ENCODE results near the gene AKR7A2.

AKR7A2 gene

GRCh38 chr1:19313961-19314882, 2.3 kb upstream of the AKR7A2 start:
- no peaks in the 10 kb centered on the region for H3K27me3 ChIP-seq (ENCODE audit: control insufficient read depth, low read length)
- no peaks in the 10 kb centered on the region for H3K9me3 ChIP-seq (ENCODE audit: control insufficient read depth, insufficient read depth, low read length)
- TF ChIP-seq, protein P1, sequence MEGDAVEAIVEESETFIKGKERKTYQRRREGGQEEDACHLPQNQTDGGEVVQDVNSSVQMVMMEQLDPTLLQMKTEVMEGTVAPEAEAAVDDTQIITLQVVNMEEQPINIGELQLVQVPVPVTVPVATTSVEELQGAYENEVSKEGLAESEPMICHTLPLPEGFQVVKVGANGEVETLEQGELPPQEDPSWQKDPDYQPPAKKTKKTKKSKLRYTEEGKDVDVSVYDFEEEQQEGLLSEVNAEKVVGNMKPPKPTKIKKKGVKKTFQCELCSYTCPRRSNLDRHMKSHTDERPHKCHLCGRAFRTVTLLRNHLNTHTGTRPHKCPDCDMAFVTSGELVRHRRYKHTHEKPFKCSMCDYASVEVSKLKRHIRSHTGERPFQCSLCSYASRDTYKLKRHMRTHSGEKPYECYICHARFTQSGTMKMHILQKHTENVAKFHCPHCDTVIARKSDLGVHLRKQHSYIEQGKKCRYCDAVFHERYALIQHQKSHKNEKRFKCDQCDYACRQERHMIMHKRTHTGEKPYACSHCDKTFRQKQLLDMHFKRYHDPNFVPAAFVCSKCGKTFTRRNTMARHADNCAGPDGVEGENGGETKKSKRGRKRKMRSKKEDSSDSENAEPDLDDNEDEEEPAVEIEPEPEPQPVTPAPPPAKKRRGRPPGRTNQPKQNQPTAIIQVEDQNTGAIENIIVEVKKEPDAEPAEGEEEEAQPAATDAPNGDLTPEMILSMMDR (IDR thresholded peaks at IDR 0.05; ENCODE audit: low read depth, low read length, poor library complexity, severe bottlenecking), result no peak
- TF ChIP-seq EZH2phosphoT487 (IDR thresholded peaks at IDR 0.05; ENCODE audit: borderline replicate concordance, low read length), result no peak
- peak overlapping the region; percentile 86 for H3K27ac ChIP-seq (ENCODE audit: low read depth, low read length)
- peaks cover 62% of the 10 kb centered on the region for H3K4me1 ChIP-seq (ENCODE audit: control insufficient read depth, low read length)
- peaks cover 11% of the 10 kb centered on the region for H3K36me3 ChIP-seq (ENCODE audit: control insufficient read depth, low read length)
- no peaks in the 10 kb centered on the region for H4K20me1 ChIP-seq (ENCODE audit: control insufficient read depth, insufficient read depth, low read depth, low read length)
- peaks cover 25% of the 10 kb centered on the region for H3K79me2 ChIP-seq (ENCODE audit: control insufficient read depth, low read length)
- H3K4me2 ChIP-seq (ENCODE audit: low read length), result peak overlapping the region; percentile 97
- H3K4me3 ChIP-seq (ENCODE audit: low read length), result peak overlapping the region; percentile 94
- H3K9me2 ChIP-seq (replicated peaks; ENCODE audit: control insufficient read depth, low read length), result no peaks in the 10 kb centered on the region
- peaks cover 30% of the 10 kb centered on the region for H3F3A ChIP-seq (ENCODE audit: control insufficient read depth, insufficient read depth)

GRCh38 chr1:19313636-19313959, 1.7 kb upstream of the AKR7A2 start:
- Histone ChIP-seq H3K9me2 (replicated peaks; ENCODE audit: control insufficient read depth, low read length) (no peaks in the 10 kb centered on the region), H4K20me1 (ENCODE audit: control insufficient read depth, insufficient read depth, low read depth, low read length) (no peaks in the 10 kb centered on the region), H3K4me3 (ENCODE audit: low read length) (peak overlapping the region; percentile 94), H3F3A (ENCODE audit: control insufficient read depth, insufficient read depth) (peaks cover 30% of the 10 kb centered on the region), H3K36me3 (ENCODE audit: control insufficient read depth, low read length) (peaks cover 11% of the 10 kb centered on the region), H3K27me3 (ENCODE audit: control insufficient read depth, low read length) (no peaks in the 10 kb centered on the region), H3K4me1 (ENCODE audit: control insufficient read depth, low read length) (peaks cover 62% of the 10 kb centered on the region), H3K79me2 (ENCODE audit: control insufficient read depth, low read length) (peaks cover 27% of the 10 kb centered on the region), H3K4me2 (ENCODE audit: low read length) (peak overlapping the region; percentile 97), H3K9me3 (ENCODE audit: control insufficient read depth, insufficient read depth, low read length) (no peaks in the 10 kb centered on the region), H3K27ac (ENCODE audit: low read depth, low read length) (peak overlapping the region; percentile 86)
- TF ChIP-seq EZH2phosphoT487 (IDR thresholded peaks at IDR 0.05; ENCODE audit: borderline replicate concordance, low read length), result no peak

GRCh38 chr1:19312782-19313635, 1.1 kb upstream of the AKR7A2 start:
- peak overlapping the region; percentile 94 for H3K4me3 ChIP-seq (ENCODE audit: low read length)
- H3F3A ChIP-seq (ENCODE audit: control insufficient read depth, insufficient read depth), result peaks cover 30% of the 10 kb centered on the region
- peaks cover 27% of the 10 kb centered on the region for H3K79me2 ChIP-seq (ENCODE audit: control insufficient read depth, low read length)
- no peaks in the 10 kb centered on the region for H3K27me3 ChIP-seq (ENCODE audit: control insufficient read depth, low read length)
- no peak for TF ChIP-seq EZH2phosphoT487 (IDR thresholded peaks at IDR 0.05; ENCODE audit: borderline replicate concordance, low read length)
- TF ChIP-seq, protein P1 (IDR thresholded peaks at IDR 0.05; ENCODE audit: low read depth, low read length, poor library complexity, severe bottlenecking), result no peak
- H3K9me3 ChIP-seq (ENCODE audit: control insufficient read depth, insufficient read depth, low read length), result no peaks in the 10 kb centered on the region
- peaks cover 14% of the 10 kb centered on the region for H3K36me3 ChIP-seq (ENCODE audit: control insufficient read depth, low read length)
- no peaks in the 10 kb centered on the region for H3K9me2 ChIP-seq (replicated peaks; ENCODE audit: control insufficient read depth, low read length)
- peak overlapping the region; percentile 86 for H3K27ac ChIP-seq (ENCODE audit: low read depth, low read length)
- H3K4me2 ChIP-seq (ENCODE audit: low read length), result peak overlapping the region; percentile 97
- peaks cover 62% of the 10 kb centered on the region for H3K4me1 ChIP-seq (ENCODE audit: control insufficient read depth, low read length)
- H4K20me1 ChIP-seq (ENCODE audit: control insufficient read depth, insufficient read depth, low read depth, low read length), result no peaks in the 10 kb centered on the region

Data from DOHH2 (cell line).